Parathyroid adenoma (tissue), 2 donors: ENCODE data around the gene TSHZ2.
A peak's percentile ranks its signal among the peaks of the same experiment; 100 is the strongest.

Experiments
- H2AFZ ChIP-seq: fragments of 300-600 bp; sonication (generic); one replicate; pipeline ENCODE4 v1.7.0; 2017; ENCODE audit warnings: antibody characterized with exemption, mild to moderate bottlenecking
- H3K27ac ChIP-seq: fragments of 300-600 bp; sonication (generic); one replicate; pipeline ENCODE4 v1.7.0; 2017
- H3K27me3 ChIP-seq: fragments of 300-600 bp; sonication (generic); one replicate; pipeline ENCODE4 v1.7.0; 2017; ENCODE audit warnings: low read length; ENCODE audit not compliant: control insufficient read depth, insufficient read depth
- H3K36me3 ChIP-seq: fragments of 300-600 bp; sonication (generic); one replicate; pipeline ENCODE4 v1.7.0; 2017; ENCODE audit warnings: low read length; ENCODE audit not compliant: control insufficient read depth, insufficient read depth
- H3K4me1 ChIP-seq: fragments of 300-600 bp; sonication (generic); one replicate; pipeline ENCODE4 v1.7.0; 2017; ENCODE audit warnings: control low read depth
- H3K4me2 ChIP-seq: fragments of 300-600 bp; sonication (generic); one replicate; pipeline ENCODE4 v1.7.0; 2017; ENCODE audit warnings: low read length
- H3K4me3 ChIP-seq: fragments of 300-600 bp; sonication (generic); one replicate; pipeline ENCODE4 v1.7.0; 2017; ENCODE audit warnings: low read depth, low read length
- H3K79me2 ChIP-seq: fragments of 300-600 bp; sonication (generic); one replicate; pipeline ENCODE4 v1.7.0; 2017; ENCODE audit warnings: control low read depth
- H3K9ac ChIP-seq: fragments of 300-600 bp; sonication (generic); one replicate; pipeline ENCODE4 v1.7.0; 2017; ENCODE audit warnings: mild to moderate bottlenecking
- H3K9me3 ChIP-seq: fragments of 300-600 bp; sonication (generic); one replicate; pipeline ENCODE4 v1.7.0; 2017; ENCODE audit warnings: low read length; ENCODE audit not compliant: control insufficient read depth
- CTCF ChIP-seq: fragments of 300-600 bp; sonication (generic); IDR thresholded peaks from one replicate; pipeline ENCODE4 v1.7.0; 2017; ENCODE audit warnings: antibody characterized with exemption, mild to moderate bottlenecking
- donor health status: primary hyperparathyroidism.

TSHZ2 gene

GRCh38 chr20:52972190-52972937, at the start of gene TSHZ2:
TSHZ2 (plus strand) TSS chr20:52972358; CDS start chr20:52973294, 936 bp downstream.
- Histone ChIP-seq H2AFZ (peak within 1 kb of the TSS; percentile 65), H3K36me3 (no peaks in the 10 kb centered on the region), H3K9me3 (no peaks in the 10 kb centered on the region), H3K27me3 (no peaks in the 10 kb centered on the region), H3K4me2 (peak within 1 kb of the TSS; percentile 93), H3K4me1 (no peaks in the 10 kb centered on the region), H3K9ac (peak within 1 kb of the TSS; percentile 21), H3K79me2 (no peaks in the 10 kb centered on the region), H3K27ac (peak within 1 kb of the TSS; percentile 26), H3K4me3 (peak within 1 kb of the TSS; percentile 67)
- no peak for TF ChIP-seq CTCF

GRCh38 chr20:52922436-52922835, 49.7 kb upstream of the TSHZ2 start:
- Histone ChIP-seq H3K27me3 (no peaks in the 10 kb centered on the region), H3K9ac (no peak overlapping the region), H2AFZ (no peak overlapping the region), H3K4me3 (no peak overlapping the region), H3K4me1 (no peaks in the 10 kb centered on the region), H3K27ac (no peak overlapping the region), H3K36me3 (no peaks in the 10 kb centered on the region), H3K79me2 (no peaks in the 10 kb centered on the region), H3K9me3 (no peaks in the 10 kb centered on the region), H3K4me2 (no peak overlapping the region)
- TF ChIP-seq CTCF = no peak

GRCh38 chr20:52923123-52923937, 48.8 kb upstream of the TSHZ2 start:
- no peaks in the 10 kb centered on the region for H3K36me3 ChIP-seq
- no peak overlapping the region for H3K4me3 ChIP-seq
- no peak overlapping the region for H3K9ac ChIP-seq
- H3K9me3 ChIP-seq = no peaks in the 10 kb centered on the region
- no peak for TF ChIP-seq CTCF
- no peaks in the 10 kb centered on the region for H3K27me3 ChIP-seq
- no peaks in the 10 kb centered on the region for H3K4me1 ChIP-seq
- H3K4me2 ChIP-seq = no peak overlapping the region
- H3K27ac ChIP-seq = no peak overlapping the region
- no peak overlapping the region for H2AFZ ChIP-seq
- H3K79me2 ChIP-seq = no peaks in the 10 kb centered on the region

- no peaks in the 10 kb centered on the region for H3K9me3 ChIP-seq
- no peaks in the 10 kb centered on the region for H3K27me3 ChIP-seq
- no peak overlapping the region for H3K27ac ChIP-seq
- no peaks in the 10 kb centered on the region for H3K36me3 ChIP-seq
- no peak overlapping the region for H3K4me2 ChIP-seq
- H2AFZ ChIP-seq = no peak overlapping the region
- no peaks in the 10 kb centered on the region for H3K79me2 ChIP-seq
- no peaks in the 10 kb centered on the region for H3K4me1 ChIP-seq
- H3K4me3 ChIP-seq = no peak overlapping the region
- no peak for TF ChIP-seq CTCF
- H3K9ac ChIP-seq = no peak overlapping the region
These were observed 47.5 kb upstream of the TSHZ2 start for GRCh38 chr20:52924411-52925271.
